CD4-positive, alpha-beta T cell treated with Interleukin-17A for 4 hours (primary cell): ENCODE results near the gene B3GALT5.

Experiments
- DNase-seq: peaks from one replicate; pipeline ENCODE4 v3.0.0-alpha.2; 2020; ENCODE audit warnings: mixed read lengths

Gene B3GALT5

GRCh38 chr21:39707316-39707715 lies 94.6 kb downstream of the B3GALT5 start:
- no peak for DNase-seq

GRCh38 chr21:39710866-39711265 lies 98.1 kb downstream of the B3GALT5 start:
- DNase-seq, result no peak

DNA sequence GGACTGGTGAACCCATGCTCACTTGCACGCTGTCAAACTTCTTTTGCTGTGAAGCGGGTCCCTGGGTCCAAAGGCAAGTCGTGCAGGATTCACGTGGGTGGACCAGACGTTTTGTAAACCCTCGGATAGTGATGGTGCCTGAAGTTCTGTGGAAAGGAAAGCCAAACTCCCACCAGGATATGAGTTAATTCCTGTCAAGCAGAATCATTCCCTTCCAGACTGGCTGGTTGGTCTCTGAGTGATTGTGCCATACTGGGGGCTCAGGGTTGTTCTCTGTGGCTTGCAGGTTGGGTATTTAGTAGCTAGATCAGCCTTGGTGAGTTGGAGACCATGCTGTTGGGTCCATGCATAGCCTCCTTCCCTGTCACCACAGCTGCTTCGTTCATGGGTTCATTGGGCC lies 99.5 kb downstream of the B3GALT5 start:
- DNase-seq, result no peak

DNA sequence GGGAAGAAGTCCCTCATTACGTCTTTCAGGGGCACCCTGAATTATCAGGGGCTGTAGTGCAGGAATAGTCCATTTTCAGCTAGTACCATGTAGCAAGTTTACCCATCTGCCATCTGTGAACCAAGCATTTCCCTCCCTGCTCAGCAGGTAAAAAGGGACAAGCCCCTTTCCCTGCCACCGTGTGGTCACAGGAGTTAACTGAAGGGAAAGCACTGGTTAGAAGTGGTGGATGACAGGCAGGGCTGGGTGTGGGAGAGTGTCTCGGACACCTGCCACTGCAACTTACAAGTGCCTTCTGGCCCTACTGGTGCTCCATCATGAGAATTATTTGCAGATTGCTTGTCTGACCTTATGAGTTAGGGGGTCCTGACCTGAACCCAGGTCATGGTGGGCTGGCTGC lies 100.2 kb downstream of the B3GALT5 start:
- no peak for DNase-seq

DNA sequence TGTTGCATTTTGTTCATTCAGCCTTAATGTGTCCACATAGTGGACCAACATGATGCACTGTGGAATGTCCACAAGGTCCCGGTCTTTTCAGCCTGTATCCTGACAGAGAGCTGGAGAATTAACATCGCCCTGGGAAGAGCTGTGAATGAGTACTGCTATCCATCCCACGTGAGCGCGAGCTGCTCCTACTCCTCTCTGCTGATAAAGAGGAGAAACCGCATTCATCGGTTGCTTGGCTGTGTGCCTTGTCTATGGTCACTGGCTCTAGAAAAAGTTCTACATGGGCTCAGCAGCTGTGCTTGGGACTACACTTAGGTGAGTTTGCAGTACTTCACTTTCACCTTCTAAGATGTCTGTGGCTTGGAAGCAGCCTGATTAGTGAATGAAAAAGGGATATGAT lies 101.2 kb downstream of the B3GALT5 start:
- no peak for DNase-seq

- DNase-seq, result no peak
Observed at GRCh38 chr21:39714331-39714730, 101.6 kb downstream of the B3GALT5 start.

DNA sequence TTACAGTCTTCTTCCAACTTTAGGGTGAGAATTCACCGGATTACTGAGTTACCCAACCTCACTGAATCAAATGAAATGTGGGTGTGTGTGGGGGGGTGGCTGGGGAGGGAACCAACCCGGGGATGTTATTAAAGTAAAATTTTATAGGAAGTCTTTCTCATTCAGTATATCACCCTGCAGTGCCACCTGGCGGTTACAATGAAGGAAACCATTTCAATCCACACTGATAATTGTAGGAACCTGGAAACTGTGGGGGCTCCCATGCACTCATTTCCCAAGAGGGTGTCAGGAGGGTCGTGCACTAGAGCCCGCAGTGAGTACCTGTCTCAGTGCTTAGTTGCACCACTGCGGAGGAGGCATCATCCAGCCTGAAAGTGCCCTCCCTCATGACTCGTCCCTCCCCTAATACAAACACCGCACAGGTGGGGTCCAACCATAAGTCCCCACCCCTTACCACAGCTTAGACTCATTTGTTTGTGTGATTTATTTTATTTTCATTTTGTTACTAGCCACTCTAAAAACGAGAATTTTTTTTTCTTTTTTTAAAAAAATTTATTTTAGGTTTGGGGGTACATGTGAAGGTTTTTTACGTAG lies 103.2 kb downstream of the B3GALT5 start:
- DNase-seq, result peak; percentile 41

GRCh38 chr21:39720126-39720778 lies 107.5 kb downstream of the B3GALT5 start:
- no peak for DNase-seq

GRCh38 chr21:39721885-39722284 lies 109.1 kb downstream of the B3GALT5 start:
- no peak for DNase-seq
